ENCODE measurements around the gene MCRS1. TPM values are rescaled to one million over a fixed set of nuclear protein-coding genes. Genes with fewer than 3 reads are reported as not detected.

The MCRS1 gene
- total and polyA plus RNA-seq, 4 donors, result 20.0 to 33.1 (median 26.1) TPM

GRCh38 chr12:49603721-49604120, 35.8 kb upstream of the MCRS1 start:
- no peaks in the 10 kb centered on the region for H3K9me3 ChIP-seq (ENCODE audit: control insufficient read depth in 4 of 4, low read length in 3 of 4)
- no peak overlapping the region for H3K4me3 ChIP-seq (ENCODE audit: low read depth in 1 of 3, low read length in 3 of 3)
- H3K27me3 ChIP-seq (ENCODE audit: control insufficient read depth in 4 of 4, insufficient read depth in 4 of 4, low read length in 3 of 4), result no peaks in the 10 kb centered on the region
- 97% methylated on average over 1 of the region's 1 CpG for WGBS
- H3K4me1 ChIP-seq (ENCODE audit: control insufficient read depth in 4 of 4, insufficient read depth in 4 of 4, low read length in 3 of 4), result no peaks in the 10 kb centered on the region
- H3K9ac ChIP-seq (ENCODE audit: low read depth in 1 of 2, low read length in 2 of 2), result no peak overlapping the region
- no peak for DNase-seq (ENCODE audit: low spot score)
- peaks cover 0 to 5% (median 0%) of the 10 kb centered on the region in 4 donors for H3K36me3 ChIP-seq (ENCODE audit: control insufficient read depth in 4 of 4, insufficient read depth in 3 of 4, low read depth in 1 of 4, low read length in 3 of 4)
- TF ChIP-seq SP1 (IDR thresholded peaks at IDR 0.05) (no peak), HNF4A (conservative IDR thresholded peaks at IDR 0.05) (no peak), RAD21 (IDR thresholded peaks at IDR 0.05) (no peak), CTCF (IDR thresholded peaks at IDR 0.05; ENCODE audit: low read depth, low read length, missing input control) (no peak), EGR1 (IDR thresholded peaks at IDR 0.05; ENCODE audit: low read depth in 2 of 2) (no peak), GABPA (IDR thresholded peaks at IDR 0.05 in 1 of 2, conservative IDR thresholded peaks at IDR 0.05 in 1 of 2) (no peak), ZBTB33 (IDR thresholded peaks at IDR 0.05) (no peak)
- H3K27ac ChIP-seq (ENCODE audit: low read depth in 1 of 2, low read length in 2 of 2), result no peak overlapping the region

GRCh38 chr12:49599961-49600360, 32.0 kb upstream of the MCRS1 start:
- no peaks in the 10 kb centered on the region for H3K9me3 ChIP-seq (ENCODE audit: control insufficient read depth in 4 of 4, low read length in 3 of 4)
- H3K9ac ChIP-seq (ENCODE audit: low read depth in 1 of 2, low read length in 2 of 2), result no peak overlapping the region
- H3K4me3 ChIP-seq (ENCODE audit: low read depth in 1 of 3, low read length in 3 of 3), result no peak overlapping the region
- H3K27ac ChIP-seq (ENCODE audit: low read depth in 1 of 2, low read length in 2 of 2), result no peak overlapping the region
- no peaks in the 10 kb centered on the region for H3K4me1 ChIP-seq (ENCODE audit: control insufficient read depth in 4 of 4, insufficient read depth in 4 of 4, low read length in 3 of 4)
- no peaks in the 10 kb centered on the region for H3K27me3 ChIP-seq (ENCODE audit: control insufficient read depth in 4 of 4, insufficient read depth in 4 of 4, low read length in 3 of 4)
- no peak for DNase-seq (ENCODE audit: low spot score)
- TF ChIP-seq NR2F2 (IDR thresholded peaks at IDR 0.05) (no peak), EGR1 (IDR thresholded peaks at IDR 0.05; ENCODE audit: low read depth in 2 of 2) (no peak), GABPA (IDR thresholded peaks at IDR 0.05 in 1 of 2, conservative IDR thresholded peaks at IDR 0.05 in 1 of 2) (no peak), RXRA (IDR thresholded peaks at IDR 0.05) (no peak), REST (IDR thresholded peaks at IDR 0.05) (no peak), HNF4G (IDR thresholded peaks at IDR 0.05) (no peak), MAX (IDR thresholded peaks at IDR 0.05) (no peak), TAF1 (conservative IDR thresholded peaks at IDR 0.05) (no peak), ATF3 (IDR thresholded peaks at IDR 0.05) (no peak), RAD21 (IDR thresholded peaks at IDR 0.05) (no peak), FOXA1 (IDR thresholded peaks at IDR 0.05) (no peak), ZBTB33 (IDR thresholded peaks at IDR 0.05) (no peak), SP1 (IDR thresholded peaks at IDR 0.05) (no peak), YY1 (IDR thresholded peaks at IDR 0.05) (no peak)
- peaks cover 0 to 5% (median under 1%) of the 10 kb centered on the region in 4 donors for H3K36me3 ChIP-seq (ENCODE audit: control insufficient read depth in 4 of 4, insufficient read depth in 3 of 4, low read depth in 1 of 4, low read length in 3 of 4)
- 96% methylated on average over 8 of the region's 8 CpGs for WGBS
